Measurements from ENCODE around the gene RPS27.

GRCh38 chr1:153991151-153991630, 629 bp downstream of the RPS27 start:
- no peak for TF ChIP-seq POLR2A (IDR thresholded peaks at IDR 0.05)
- TF ChIP-seq CTCF (IDR thresholded peaks at IDR 0.05 in 4 of 5, conservative IDR thresholded peaks at IDR 0.05 in 1 of 5) = no peak

Measured in gastrocnemius medialis (tissue), 4 donors.